ENCODE data around the gene CHRNA1. TPM values are rescaled to one million over a fixed set of nuclear protein-coding genes. Genes with fewer than 3 reads are reported as not detected.

CHRNA1 gene
- polyA plus RNA-seq, 1 of the 3 experiments (the other 2 are of a cell fraction), result 0.02 TPM

DNA sequence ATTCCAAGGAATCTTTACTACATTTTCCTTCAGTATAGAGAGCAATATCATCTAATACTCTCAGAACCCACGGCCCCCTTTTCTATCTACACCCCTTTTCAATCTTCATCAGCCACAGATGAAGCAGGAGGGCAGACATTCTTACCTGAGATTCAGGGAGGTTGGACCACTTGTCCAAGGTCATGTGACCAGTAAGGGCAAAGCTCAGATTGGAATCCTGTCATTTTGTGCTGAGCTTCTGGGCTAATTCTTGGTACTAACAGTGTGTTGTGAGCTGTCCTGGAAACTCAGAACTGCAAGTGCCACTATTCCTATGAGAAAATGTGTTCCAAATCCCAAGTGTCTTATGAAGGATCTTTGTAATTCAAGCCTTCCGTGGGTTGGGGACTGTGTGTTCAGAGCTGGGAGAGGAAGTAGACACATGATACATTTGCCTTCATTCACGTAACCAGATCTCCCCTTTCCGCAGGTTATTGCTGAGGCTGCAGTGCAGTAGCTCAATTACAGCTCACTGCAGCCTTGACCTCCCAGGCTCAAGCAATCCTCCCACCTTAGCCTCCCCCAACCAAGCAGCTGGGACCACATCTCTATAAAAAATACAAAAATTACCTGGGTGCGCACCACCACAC is 3.3 kb downstream of the CHRNA1 start:
- no peak overlapping the region for H3K27ac ChIP-seq (ENCODE audit: low read depth in 2 of 2, low read length in 1 of 2)
- TF ChIP-seq FOSL2 (IDR thresholded peaks at IDR 0.05; ENCODE audit: borderline replicate concordance, low read depth), result no peak
- no peak for TF ChIP-seq SIN3A (IDR thresholded peaks at IDR 0.05; ENCODE audit: borderline replicate concordance, low read depth, low read length)
- no peak for TF ChIP-seq RAD21 (IDR thresholded peaks at IDR 0.05; ENCODE audit: low read length)
- TF ChIP-seq JUND (IDR thresholded peaks at IDR 0.05), result no peak
- TF ChIP-seq REST (IDR thresholded peaks at IDR 0.05; ENCODE audit: low read depth, low read length), result no peak
- no peak for TF ChIP-seq ELF1 (IDR thresholded peaks at IDR 0.05)
- TF ChIP-seq MAX (IDR thresholded peaks at IDR 0.05; ENCODE audit: low read depth), result no peak
- TF ChIP-seq GATA2 (CRISPR knock-in tag; IDR thresholded peaks at IDR 0.05), result no peak
- TF ChIP-seq, protein P1, sequence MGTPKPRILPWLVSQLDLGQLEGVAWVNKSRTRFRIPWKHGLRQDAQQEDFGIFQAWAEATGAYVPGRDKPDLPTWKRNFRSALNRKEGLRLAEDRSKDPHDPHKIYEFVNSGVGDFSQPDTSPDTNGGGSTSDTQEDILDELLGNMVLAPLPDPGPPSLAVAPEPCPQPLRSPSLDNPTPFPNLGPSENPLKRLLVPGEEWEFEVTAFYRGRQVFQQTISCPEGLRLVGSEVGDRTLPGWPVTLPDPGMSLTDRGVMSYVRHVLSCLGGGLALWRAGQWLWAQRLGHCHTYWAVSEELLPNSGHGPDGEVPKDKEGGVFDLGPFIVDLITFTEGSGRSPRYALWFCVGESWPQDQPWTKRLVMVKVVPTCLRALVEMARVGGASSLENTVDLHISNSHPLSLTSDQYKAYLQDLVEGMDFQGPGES (IDR thresholded peaks at IDR 0.05; ENCODE audit: low read depth, low read length), result no peak
- TF ChIP-seq RFX5 (IDR thresholded peaks at IDR 0.05; ENCODE audit: low read length), result no peak
- TF ChIP-seq TCF12 (IDR thresholded peaks at IDR 0.05), result no peak
- TF ChIP-seq, protein P2, sequence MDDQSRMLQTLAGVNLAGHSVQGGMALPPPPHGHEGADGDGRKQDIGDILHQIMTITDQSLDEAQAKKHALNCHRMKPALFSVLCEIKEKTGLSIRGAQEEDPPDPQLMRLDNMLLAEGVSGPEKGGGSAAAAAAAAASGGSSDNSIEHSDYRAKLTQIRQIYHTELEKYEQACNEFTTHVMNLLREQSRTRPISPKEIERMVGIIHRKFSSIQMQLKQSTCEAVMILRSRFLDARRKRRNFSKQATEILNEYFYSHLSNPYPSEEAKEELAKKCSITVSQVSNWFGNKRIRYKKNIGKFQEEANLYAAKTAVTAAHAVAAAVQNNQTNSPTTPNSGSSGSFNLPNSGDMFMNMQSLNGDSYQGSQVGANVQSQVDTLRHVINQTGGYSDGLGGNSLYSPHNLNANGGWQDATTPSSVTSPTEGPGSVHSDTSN (IDR thresholded peaks at IDR 0.05), result no peak
- no peak for TF ChIP-seq GABPA (IDR thresholded peaks at IDR 0.05; ENCODE audit: low read depth)
- TF ChIP-seq CTCF (IDR thresholded peaks at IDR 0.05), result no peak
- TF ChIP-seq, protein P3, sequence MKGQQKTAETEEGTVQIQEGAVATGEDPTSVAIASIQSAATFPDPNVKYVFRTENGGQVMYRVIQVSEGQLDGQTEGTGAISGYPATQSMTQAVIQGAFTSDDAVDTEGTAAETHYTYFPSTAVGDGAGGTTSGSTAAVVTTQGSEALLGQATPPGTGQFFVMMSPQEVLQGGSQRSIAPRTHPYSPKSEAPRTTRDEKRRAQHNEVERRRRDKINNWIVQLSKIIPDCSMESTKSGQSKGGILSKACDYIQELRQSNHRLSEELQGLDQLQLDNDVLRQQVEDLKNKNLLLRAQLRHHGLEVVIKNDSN (IDR thresholded peaks at IDR 0.05; ENCODE audit: borderline replicate concordance, low read depth), result no peak
- no peaks in the 10 kb centered on the region for H3F3A ChIP-seq (replicated peaks; ENCODE audit: insufficient read depth)
- H3K4me3 ChIP-seq (ENCODE audit: low read depth in 2 of 2, low read length in 1 of 2), result no peak overlapping the region
- no peaks in the 10 kb centered on the region for H3K9me2 ChIP-seq
- no peaks in the 10 kb centered on the region for H3K79me2 ChIP-seq (ENCODE audit: insufficient read depth)
- H3K9me3 ChIP-seq, result no peaks in the 10 kb centered on the region
- DNase-seq, result no peak
- POLR2A ChIA-PET, result no interaction called here
- CTCF ChIA-PET, result interaction anchor here (0.9 to 5.4 kb wide), 3 partner anchors 11 to 64 kb away, joined by 4 to 34 read pairs (median 22); no protein-coding TSS in a partner anchor
- no peak overlapping the region for H3K4me2 ChIP-seq
- no peak overlapping the region for H2AFZ ChIP-seq (ENCODE audit: low read depth)
- no peaks in the 10 kb centered on the region for H4K20me1 ChIP-seq (ENCODE audit: insufficient read depth)
- no peaks in the 10 kb centered on the region for H3K36me3 ChIP-seq (replicated peaks in 1 of 2; ENCODE audit: control insufficient read depth in 1 of 2, insufficient read depth in 2 of 2, low read length in 1 of 2)
- WGBS (ENCODE audit: low lambda C conversion rate), result 90% methylated on average over 5 of the region's 5 CpGs
- no peak overlapping the region for H3K9ac ChIP-seq
- H3K4me1 ChIP-seq (ENCODE audit: control insufficient read depth in 1 of 2, insufficient read depth in 2 of 2, low read depth in 1 of 2, low read length in 1 of 2), result peaks cover 0 to 10% of the 10 kb centered on the region in 2 experiments; a peak in 2 of 4 replicates
- H3K27me3 ChIP-seq (ENCODE audit: insufficient read depth), result no peaks in the 10 kb centered on the region
